Measurements from ENCODE around the gene BIN1. TPM values are rescaled to one million over a fixed set of nuclear protein-coding genes. Genes with fewer than 3 reads are reported as not detected.

Gene BIN1
- total RNA-seq, 4 donors from 2014 or later, result 49.2 to 68.3 (median 64.2) TPM

- no peaks in the 10 kb centered on the region for H3K36me3 ChIP-seq
- H3K4me1 ChIP-seq, result peaks cover 45 to 54% of the 10 kb centered on the region in 2 donors
- H3K27ac ChIP-seq, result no peak overlapping the region
- DNase-seq, result no peak
- WGBS, 2 donors, result 83 to 88% methylated on average over 6 of the region's 6 CpGs
- intact Hi-C loops (cut with DNase I), result no loop called here
- H3K27me3 ChIP-seq, result no peaks in the 10 kb centered on the region
- no peak overlapping the region for H3K4me3 ChIP-seq (replicated peaks in 1 of 3)
- no peaks in the 10 kb centered on the region for H3K9me3 ChIP-seq
- TF ChIP-seq POLR2A (IDR thresholded peaks at IDR 0.05), result no peak
- TF ChIP-seq, protein P1, sequence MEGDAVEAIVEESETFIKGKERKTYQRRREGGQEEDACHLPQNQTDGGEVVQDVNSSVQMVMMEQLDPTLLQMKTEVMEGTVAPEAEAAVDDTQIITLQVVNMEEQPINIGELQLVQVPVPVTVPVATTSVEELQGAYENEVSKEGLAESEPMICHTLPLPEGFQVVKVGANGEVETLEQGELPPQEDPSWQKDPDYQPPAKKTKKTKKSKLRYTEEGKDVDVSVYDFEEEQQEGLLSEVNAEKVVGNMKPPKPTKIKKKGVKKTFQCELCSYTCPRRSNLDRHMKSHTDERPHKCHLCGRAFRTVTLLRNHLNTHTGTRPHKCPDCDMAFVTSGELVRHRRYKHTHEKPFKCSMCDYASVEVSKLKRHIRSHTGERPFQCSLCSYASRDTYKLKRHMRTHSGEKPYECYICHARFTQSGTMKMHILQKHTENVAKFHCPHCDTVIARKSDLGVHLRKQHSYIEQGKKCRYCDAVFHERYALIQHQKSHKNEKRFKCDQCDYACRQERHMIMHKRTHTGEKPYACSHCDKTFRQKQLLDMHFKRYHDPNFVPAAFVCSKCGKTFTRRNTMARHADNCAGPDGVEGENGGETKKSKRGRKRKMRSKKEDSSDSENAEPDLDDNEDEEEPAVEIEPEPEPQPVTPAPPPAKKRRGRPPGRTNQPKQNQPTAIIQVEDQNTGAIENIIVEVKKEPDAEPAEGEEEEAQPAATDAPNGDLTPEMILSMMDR (IDR thresholded peaks at IDR 0.05), result no peak
These were observed 18.2 kb downstream of the BIN1 start for GRCh38 chr2:127088706-127089105.

DNA sequence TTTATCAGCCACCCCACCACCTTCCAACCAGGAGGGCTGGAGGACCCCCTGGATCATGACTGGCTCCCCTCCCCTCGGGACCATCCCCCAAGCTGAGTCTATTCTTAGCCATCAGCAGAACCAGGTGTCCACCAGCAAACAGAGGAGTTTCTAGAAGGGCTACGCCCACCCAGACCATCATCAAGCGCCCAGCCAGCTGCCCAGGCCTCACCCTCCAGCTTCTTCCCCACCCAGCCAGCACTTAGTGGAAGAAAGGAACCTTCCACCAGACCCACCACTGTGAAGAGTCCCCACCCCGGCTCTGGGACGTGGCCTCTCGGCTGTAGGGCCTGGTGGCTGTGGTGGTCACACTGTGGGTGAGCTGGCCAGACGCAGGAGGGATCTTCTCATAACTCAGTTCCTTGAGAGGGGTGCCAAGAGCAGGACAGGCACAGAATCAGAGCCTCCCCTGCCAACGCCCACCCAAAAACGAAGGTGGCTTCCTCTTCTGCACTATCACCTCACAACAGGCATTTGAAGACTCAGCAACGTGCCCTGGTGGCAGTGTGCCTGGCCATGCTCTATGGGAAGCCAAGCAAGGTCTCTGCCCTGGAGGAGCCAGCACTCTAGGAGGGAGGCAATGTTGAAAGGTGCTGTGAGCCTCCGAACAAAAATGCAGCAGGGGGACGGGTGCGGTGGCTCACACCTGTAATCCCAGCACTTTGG is 19.0 kb downstream of the BIN1 start:
- DNase-seq, result peak in 1 of 2 donors; percentile 55
- intact Hi-C loops (cut with DNase I), result no loop called here
- H3K4me3 ChIP-seq (replicated peaks in 1 of 3), result no peak overlapping the region

GRCh38 chr2:127086990-127087790 is 19.8 kb downstream of the BIN1 start:
- Histone ChIP-seq H3K4me3 (replicated peaks in 1 of 3) (peak overlapping the region in 1 of 3 donors; percentile 3), H3K27me3 (no peaks in the 10 kb centered on the region), H3K9me3 (no peaks in the 10 kb centered on the region), H3K27ac (peak overlapping the region; percentile 50 to 68 (median 61)), H3K36me3 (no peaks in the 10 kb centered on the region), H3K4me1 (peaks cover 42 to 56% of the 10 kb centered on the region in 2 donors)
- peak; percentile 70 to 83 for DNase-seq
- TF ChIP-seq, protein P1 (IDR thresholded peaks at IDR 0.05), result no peak
- no peak for TF ChIP-seq POLR2A (IDR thresholded peaks at IDR 0.05)
- intact Hi-C loops (cut with DNase I), result no loop called here
- 19 to 26% methylated on average over 19 to 22 of the region's 24 CpGs for WGBS, 2 donors

More for the DNA sequence above, 19.0 kb downstream of the BIN1 start:
- Histone ChIP-seq H3K4me1 (peaks cover 43 to 54% of the 10 kb centered on the region in 2 donors), H3K27ac (peak overlapping the region; percentile 50 to 68 (median 61)), H3K27me3 (no peaks in the 10 kb centered on the region), H3K36me3 (no peaks in the 10 kb centered on the region), H3K9me3 (no peaks in the 10 kb centered on the region)
- TF ChIP-seq, protein P1 (IDR thresholded peaks at IDR 0.05), result no peak
- TF ChIP-seq POLR2A (IDR thresholded peaks at IDR 0.05), result no peak
- WGBS, 2 donors, result 67 to 80% methylated on average over 9 to 12 of the region's 13 CpGs

DNA sequence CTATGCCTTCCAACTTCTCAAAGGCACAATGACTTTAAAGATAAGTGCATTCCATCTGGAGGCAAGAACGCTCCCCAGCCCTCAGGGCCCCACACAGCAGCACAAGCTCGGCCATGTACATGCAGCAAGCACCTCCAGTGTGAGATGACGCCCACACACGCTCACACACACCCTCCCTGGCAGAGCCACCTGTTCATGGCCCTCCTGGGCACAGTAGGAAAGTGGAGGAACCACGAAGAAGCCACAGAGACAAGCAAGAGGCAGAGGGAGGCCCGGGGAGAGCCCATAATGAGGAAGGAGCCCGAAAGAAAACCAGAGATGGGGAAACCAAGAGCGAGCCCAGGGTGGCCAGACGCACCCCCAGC is 21.7 kb downstream of the BIN1 start:
- no peak overlapping the region for H3K4me3 ChIP-seq (replicated peaks in 1 of 3)
- no peak for TF ChIP-seq POLR2A (IDR thresholded peaks at IDR 0.05)
- TF ChIP-seq, protein P1 (IDR thresholded peaks at IDR 0.05), result no peak
- peak; percentile 84 to 87 for DNase-seq
- WGBS, 2 donors, result 51 to 53% methylated on average over 9 of the region's 9 CpGs
- H3K27me3 ChIP-seq, result no peaks in the 10 kb centered on the region
- peaks cover 42 to 75% of the 10 kb centered on the region in 2 donors for H3K4me1 ChIP-seq
- no peaks in the 10 kb centered on the region for H3K36me3 ChIP-seq
- peak overlapping the region; percentile 74 to 92 (median 83) for H3K27ac ChIP-seq
- no peaks in the 10 kb centered on the region for H3K9me3 ChIP-seq
- intact Hi-C loops (cut with DNase I), result no loop called here

Measured in thyroid gland (tissue), 4 donors.